ENCODE measurements around the gene PDE1C.

PDE1C gene

GRCh38 chr7:31857172-31857571 lies 213.0 kb downstream of the PDE1C start:
- Histone ChIP-seq H3K23ac (ENCODE audit: low read length in 2 of 2) (no peak overlapping the region), H2BK120ac (ENCODE audit: low read depth, low read length) (no peak overlapping the region), H2BK15ac (ENCODE audit: low read depth, poor library complexity, severe bottlenecking) (no peak overlapping the region), H3K9ac (ENCODE audit: low read length) (no peak overlapping the region), H2AK5ac (ENCODE audit: low read length, severe bottlenecking) (peak overlapping the region; percentile 47), H3K9me3 (ENCODE audit: control insufficient read depth, low read length) (no peaks in the 10 kb centered on the region), H3K4me1 (ENCODE audit: control insufficient read depth, insufficient read depth, low read depth, low read length) (peaks cover 3% of the 10 kb centered on the region), H3K14ac (ENCODE audit: low read length in 2 of 2) (no peak overlapping the region), H2BK5ac (ENCODE audit: low read depth, low read length, poor library complexity, severe bottlenecking) (no peak overlapping the region), H3K27ac (ENCODE audit: low read length, poor library complexity, severe bottlenecking) (no peak overlapping the region), H3K79me1 (replicated peaks; ENCODE audit: low read length, poor library complexity, severe bottlenecking) (peaks cover 8% of the 10 kb centered on the region), H4K91ac (ENCODE audit: low read length) (no peak overlapping the region), H3K18ac (ENCODE audit: low read depth in 1 of 2, low read length in 2 of 2) (no peak overlapping the region), H3K4ac (ENCODE audit: low read depth in 1 of 2, low read length in 2 of 2) (no peak overlapping the region), H3K27me3 (ENCODE audit: control insufficient read depth in 1 of 2, insufficient read depth in 1 of 2, low read length in 2 of 2) (no peaks in the 10 kb centered on the region), H3K4me2 (ENCODE audit: low read length, poor library complexity, severe bottlenecking) (no peak overlapping the region), H2BK12ac (ENCODE audit: low read length in 2 of 2) (no peak overlapping the region), H3K4me3 (ENCODE audit: insufficient read depth in 1 of 2, low read depth in 1 of 2, low read length in 2 of 2) (no peak overlapping the region), H3K36me3 (ENCODE audit: control insufficient read depth in 1 of 2, insufficient read depth in 2 of 2, low read depth in 1 of 2, low read length in 2 of 2) (peaks cover 0 to 5% of the 10 kb centered on the region in 2 experiments), H4K8ac (ENCODE audit: low read length) (no peak overlapping the region), H2AFZ (ENCODE audit: low read depth, low read length) (no peak overlapping the region)
- 89% methylated on average over 2 of the region's 2 CpGs for WGBS
- no peak for DNase-seq

GRCh38 chr7:31856337-31856736 lies 213.9 kb downstream of the PDE1C start:
- Histone ChIP-seq H3K36me3 (ENCODE audit: control insufficient read depth in 1 of 2, insufficient read depth in 2 of 2, low read depth in 1 of 2, low read length in 2 of 2) (peaks cover 0 to 5% of the 10 kb centered on the region in 2 experiments), H3K4ac (ENCODE audit: low read depth in 1 of 2, low read length in 2 of 2) (no peak overlapping the region), H3K27ac (ENCODE audit: low read length, poor library complexity, severe bottlenecking) (no peak overlapping the region), H3K9ac (ENCODE audit: low read length) (no peak overlapping the region), H3K4me3 (ENCODE audit: insufficient read depth in 1 of 2, low read depth in 1 of 2, low read length in 2 of 2) (no peak overlapping the region), H3K27me3 (ENCODE audit: control insufficient read depth in 1 of 2, insufficient read depth in 1 of 2, low read length in 2 of 2) (no peaks in the 10 kb centered on the region), H3K9me3 (ENCODE audit: control insufficient read depth, low read length) (no peaks in the 10 kb centered on the region), H3K18ac (ENCODE audit: low read depth in 1 of 2, low read length in 2 of 2) (no peak overlapping the region), H2BK5ac (ENCODE audit: low read depth, low read length, poor library complexity, severe bottlenecking) (no peak overlapping the region), H2BK120ac (ENCODE audit: low read depth, low read length) (no peak overlapping the region), H4K8ac (ENCODE audit: low read length) (no peak overlapping the region), H3K4me2 (ENCODE audit: low read length, poor library complexity, severe bottlenecking) (no peak overlapping the region), H3K79me1 (replicated peaks; ENCODE audit: low read length, poor library complexity, severe bottlenecking) (peaks cover 8% of the 10 kb centered on the region), H3K4me1 (ENCODE audit: control insufficient read depth, insufficient read depth, low read depth, low read length) (peaks cover 3% of the 10 kb centered on the region), H3K23ac (ENCODE audit: low read length in 2 of 2) (no peak overlapping the region), H3K14ac (ENCODE audit: low read length in 2 of 2) (no peak overlapping the region), H2AFZ (ENCODE audit: low read depth, low read length) (no peak overlapping the region), H2BK15ac (ENCODE audit: low read depth, poor library complexity, severe bottlenecking) (no peak overlapping the region), H2BK12ac (ENCODE audit: low read length in 2 of 2) (no peak overlapping the region), H4K91ac (ENCODE audit: low read length) (no peak overlapping the region), H2AK5ac (ENCODE audit: low read length, severe bottlenecking) (no peak overlapping the region)
- no CpG with 5 or more reads among the region's 4 CpGs for WGBS
- no peak for DNase-seq

GRCh38 chr7:31855530-31855929 lies 214.7 kb downstream of the PDE1C start:
- Histone ChIP-seq H3K4me1 (ENCODE audit: control insufficient read depth, insufficient read depth, low read depth, low read length) (peaks cover 3% of the 10 kb centered on the region), H2BK5ac (ENCODE audit: low read depth, low read length, poor library complexity, severe bottlenecking) (no peak overlapping the region), H2BK12ac (ENCODE audit: low read length in 2 of 2) (no peak overlapping the region), H4K91ac (ENCODE audit: low read length) (no peak overlapping the region), H2AFZ (ENCODE audit: low read depth, low read length) (no peak overlapping the region), H3K4ac (ENCODE audit: low read depth in 1 of 2, low read length in 2 of 2) (no peak overlapping the region), H3K79me1 (replicated peaks; ENCODE audit: low read length, poor library complexity, severe bottlenecking) (peaks cover 10% of the 10 kb centered on the region), H3K27me3 (ENCODE audit: control insufficient read depth in 1 of 2, insufficient read depth in 1 of 2, low read length in 2 of 2) (no peaks in the 10 kb centered on the region), H3K9ac (ENCODE audit: low read length) (no peak overlapping the region), H2AK5ac (ENCODE audit: low read length, severe bottlenecking) (no peak overlapping the region), H2BK120ac (ENCODE audit: low read depth, low read length) (no peak overlapping the region), H3K14ac (ENCODE audit: low read length in 2 of 2) (no peak overlapping the region), H3K18ac (ENCODE audit: low read depth in 1 of 2, low read length in 2 of 2) (no peak overlapping the region), H4K8ac (ENCODE audit: low read length) (no peak overlapping the region), H3K9me3 (ENCODE audit: control insufficient read depth, low read length) (no peaks in the 10 kb centered on the region), H3K27ac (ENCODE audit: low read length, poor library complexity, severe bottlenecking) (no peak overlapping the region), H3K4me2 (ENCODE audit: low read length, poor library complexity, severe bottlenecking) (no peak overlapping the region), H3K23ac (ENCODE audit: low read length in 2 of 2) (no peak overlapping the region), H3K4me3 (ENCODE audit: insufficient read depth in 1 of 2, low read depth in 1 of 2, low read length in 2 of 2) (no peak overlapping the region), H2BK15ac (ENCODE audit: low read depth, poor library complexity, severe bottlenecking) (no peak overlapping the region), H3K36me3 (ENCODE audit: control insufficient read depth in 1 of 2, insufficient read depth in 2 of 2, low read depth in 1 of 2, low read length in 2 of 2) (peaks cover under 1 to 5% of the 10 kb centered on the region in 2 experiments)
- DNase-seq: no peak
- no CpG with 5 or more reads among the region's 1 CpG for WGBS

GRCh38 chr7:31853380-31853779 lies 216.8 kb downstream of the PDE1C start:
- H3K27me3 ChIP-seq (ENCODE audit: control insufficient read depth in 1 of 2, insufficient read depth in 1 of 2, low read length in 2 of 2): no peaks in the 10 kb centered on the region
- DNase-seq: peak; percentile 86
- 62% methylated on average over 4 of the region's 5 CpGs for WGBS
- H4K8ac ChIP-seq (ENCODE audit: low read length): no peak overlapping the region
- H3K4me2 ChIP-seq (ENCODE audit: low read length, poor library complexity, severe bottlenecking): no peak overlapping the region
- peak overlapping the region; percentile 29 to 84 for H3K18ac ChIP-seq (ENCODE audit: low read depth in 1 of 2, low read length in 2 of 2)
- no peak overlapping the region for H2BK12ac ChIP-seq (ENCODE audit: low read length in 2 of 2)
- no peak overlapping the region for H4K91ac ChIP-seq (ENCODE audit: low read length)
- peaks cover 10% of the 10 kb centered on the region for H3K79me1 ChIP-seq (replicated peaks; ENCODE audit: low read length, poor library complexity, severe bottlenecking)
- H2BK120ac ChIP-seq (ENCODE audit: low read depth, low read length): no peak overlapping the region
- H3K4ac ChIP-seq (ENCODE audit: low read depth in 1 of 2, low read length in 2 of 2): no peak overlapping the region
- no peak overlapping the region for H3K9ac ChIP-seq (ENCODE audit: low read length)
- no peak overlapping the region for H2AFZ ChIP-seq (ENCODE audit: low read depth, low read length)
- no peak overlapping the region for H2AK5ac ChIP-seq (ENCODE audit: low read length, severe bottlenecking)
- H3K14ac ChIP-seq (ENCODE audit: low read length in 2 of 2): no peak overlapping the region
- no peak overlapping the region for H2BK5ac ChIP-seq (ENCODE audit: low read depth, low read length, poor library complexity, severe bottlenecking)
- H3K36me3 ChIP-seq (ENCODE audit: control insufficient read depth in 1 of 2, insufficient read depth in 2 of 2, low read depth in 1 of 2, low read length in 2 of 2): peaks cover 5 to 12% of the 10 kb centered on the region in 2 experiments
- peaks cover 3% of the 10 kb centered on the region for H3K4me1 ChIP-seq (ENCODE audit: control insufficient read depth, insufficient read depth, low read depth, low read length)
- H3K9me3 ChIP-seq (ENCODE audit: control insufficient read depth, low read length): no peaks in the 10 kb centered on the region
- no peak overlapping the region for H3K23ac ChIP-seq (ENCODE audit: low read length in 2 of 2)
- no peak overlapping the region for H2BK15ac ChIP-seq (ENCODE audit: low read depth, poor library complexity, severe bottlenecking)
- H3K4me3 ChIP-seq (ENCODE audit: insufficient read depth in 1 of 2, low read depth in 1 of 2, low read length in 2 of 2): no peak overlapping the region
- H3K27ac ChIP-seq (ENCODE audit: low read length, poor library complexity, severe bottlenecking): no peak overlapping the region

Measured in mesenchymal stem cell (in vitro differentiated cells and primary cell).